Stomach (tissue), 4 donors: ENCODE data around the gene MYRIP.

Experiments
- POLR2AphosphoS5 ChIP-seq, 3 donors: sonication (generic); formaldehyde crosslinking; IDR thresholded peaks; one replicate each; pipeline ENCODE4 v1.6.1; 2016; ENCODE audit warnings: antibody characterized with exemption in 3 of 3
- TF ChIP-seq, protein P1 (sequence below), 7 experiments: fragments of 450-650 bp in 4 of 7; fragments of 200-600 bp in 3 of 7; sonication (generic) in 3 of 7; IDR thresholded peaks; one replicate each; pipeline ENCODE4 v1.5.1; 2016 to 2019; ENCODE audit warnings: antibody characterized with exemption in 7 of 7, control low read depth in 2 of 7, mild to moderate bottlenecking in 1 of 7

DNA sequence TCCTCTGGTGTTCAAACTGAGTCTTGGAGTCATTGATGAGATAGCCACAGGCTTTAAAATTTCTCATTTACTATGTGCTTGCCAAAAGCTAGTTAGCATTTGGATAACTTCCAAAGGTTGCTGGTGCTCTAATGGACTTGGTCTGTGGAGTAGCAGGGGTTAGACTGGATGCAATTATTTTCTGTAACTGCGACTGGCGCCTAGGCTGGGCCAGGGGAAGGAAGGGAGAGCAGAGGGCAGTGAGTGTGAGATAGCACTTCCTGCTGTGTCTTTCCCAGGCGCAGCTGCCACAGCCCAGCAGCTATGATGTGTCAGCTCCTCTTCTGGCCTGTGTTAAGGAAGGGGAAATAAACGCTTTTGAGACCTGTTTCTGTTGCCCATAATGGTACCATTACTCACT lies 98.6 kb downstream of the MYRIP start:
- TF ChIP-seq, protein P1, sequence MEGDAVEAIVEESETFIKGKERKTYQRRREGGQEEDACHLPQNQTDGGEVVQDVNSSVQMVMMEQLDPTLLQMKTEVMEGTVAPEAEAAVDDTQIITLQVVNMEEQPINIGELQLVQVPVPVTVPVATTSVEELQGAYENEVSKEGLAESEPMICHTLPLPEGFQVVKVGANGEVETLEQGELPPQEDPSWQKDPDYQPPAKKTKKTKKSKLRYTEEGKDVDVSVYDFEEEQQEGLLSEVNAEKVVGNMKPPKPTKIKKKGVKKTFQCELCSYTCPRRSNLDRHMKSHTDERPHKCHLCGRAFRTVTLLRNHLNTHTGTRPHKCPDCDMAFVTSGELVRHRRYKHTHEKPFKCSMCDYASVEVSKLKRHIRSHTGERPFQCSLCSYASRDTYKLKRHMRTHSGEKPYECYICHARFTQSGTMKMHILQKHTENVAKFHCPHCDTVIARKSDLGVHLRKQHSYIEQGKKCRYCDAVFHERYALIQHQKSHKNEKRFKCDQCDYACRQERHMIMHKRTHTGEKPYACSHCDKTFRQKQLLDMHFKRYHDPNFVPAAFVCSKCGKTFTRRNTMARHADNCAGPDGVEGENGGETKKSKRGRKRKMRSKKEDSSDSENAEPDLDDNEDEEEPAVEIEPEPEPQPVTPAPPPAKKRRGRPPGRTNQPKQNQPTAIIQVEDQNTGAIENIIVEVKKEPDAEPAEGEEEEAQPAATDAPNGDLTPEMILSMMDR (IDR thresholded peaks at IDR 0.05), result no peak
- TF ChIP-seq POLR2AphosphoS5 (IDR thresholded peaks at IDR 0.05), result no peak
